ENCODE measurements around the gene RAVER1.
"Not testable (repeated sequence)": the region's sequence is repeated elsewhere in the genome, so short reads cannot be mapped to it uniquely, and the experiment has no call there.

The RAVER1 gene

GRCh38 chr19:10286803-10287737 is 46.3 kb downstream of the RAVER1 start, which contains the start of gene ICAM4:
Gene ICAM4, plus strand, starts transcription at chr19:10286955. Its CDS starts 58 bp downstream, at chr19:10287013.
- FAIRE-seq (peak; percentile 56), DNase-seq (ENCODE audit: insufficient read length, low spot score) (no peak)
- TF ChIP-seq POU2F2 (IDR thresholded peaks at IDR 0.05; ENCODE audit: low read depth, low read length) (0 out of 2 replicates have a peak, but pooled peaks have one; percentile 6), POLR2AphosphoS5 (IDR thresholded peaks at IDR 0.05; ENCODE audit: low read depth, low read length) (no peak), TAF1 (IDR thresholded peaks at IDR 0.05; ENCODE audit: low read depth, low read length) (no peak)

- TF ChIP-seq POLR2A (IDR thresholded peaks at IDR 0.05; ENCODE audit: low read depth, low read length) (peak; percentile 62), SPI1 (IDR thresholded peaks at IDR 0.05; ENCODE audit: low read depth, low read length) (peak; percentile 45), POU2F2 (IDR thresholded peaks at IDR 0.05; ENCODE audit: low read depth, low read length) (no peak), PAX5 (IDR thresholded peaks at IDR 0.05; ENCODE audit: insufficient read depth, low read length, severe bottlenecking) (no peak), TAF1 (IDR thresholded peaks at IDR 0.05; ENCODE audit: low read depth, low read length) (no peak), POLR2AphosphoS5 (IDR thresholded peaks at IDR 0.05; ENCODE audit: low read depth, low read length) (peak; percentile 34)
- FAIRE-seq (no peak), DNase-seq (ENCODE audit: insufficient read length, low spot score) (no peak)
Measured at GRCh38 chr19:10285393-10285792, 47.9 kb downstream of the RAVER1 start.

GRCh38 chr19:10284960-10285278 is 48.4 kb downstream of the RAVER1 start:
- TF ChIP-seq POLR2A (IDR thresholded peaks at IDR 0.05; ENCODE audit: low read depth, low read length) (no peak), TAF1 (IDR thresholded peaks at IDR 0.05; ENCODE audit: low read depth, low read length) (no peak), POLR2AphosphoS5 (IDR thresholded peaks at IDR 0.05; ENCODE audit: low read depth, low read length) (no peak), SPI1 (IDR thresholded peaks at IDR 0.05; ENCODE audit: low read depth, low read length) (no peak), PAX5 (IDR thresholded peaks at IDR 0.05; ENCODE audit: insufficient read depth, low read length, severe bottlenecking) (no peak), POU2F2 (IDR thresholded peaks at IDR 0.05; ENCODE audit: low read depth, low read length) (no peak)
- DNase-seq (ENCODE audit: insufficient read length, low spot score) (no peak), FAIRE-seq (no peak)

- DNase-seq (ENCODE audit: insufficient read length, low spot score) (no peak), FAIRE-seq (no peak)
- TF ChIP-seq PAX5 (IDR thresholded peaks at IDR 0.05; ENCODE audit: insufficient read depth, low read length, severe bottlenecking) = no peak
- no peak for TF ChIP-seq SPI1 (IDR thresholded peaks at IDR 0.05; ENCODE audit: low read depth, low read length)
- TF ChIP-seq TAF1 (IDR thresholded peaks at IDR 0.05; ENCODE audit: low read depth, low read length) = no peak
- TF ChIP-seq POU2F2 (IDR thresholded peaks at IDR 0.05; ENCODE audit: low read depth, low read length) = no peak
- peak; percentile 38; the same call in 1 of the 2 replicates for TF ChIP-seq POLR2AphosphoS5 (IDR thresholded peaks at IDR 0.05; ENCODE audit: low read depth, low read length)
Measured at GRCh38 chr19:10284065-10284959, 49.0 kb downstream of the RAVER1 start.

- TF ChIP-seq POLR2AphosphoS5 (IDR thresholded peaks at IDR 0.05; ENCODE audit: low read depth, low read length) (no peak; the same call in 1 of the 2 replicates), POLR2A (IDR thresholded peaks at IDR 0.05; ENCODE audit: low read depth, low read length) (peak; percentile 24), PAX5 (IDR thresholded peaks at IDR 0.05; ENCODE audit: insufficient read depth, low read length, severe bottlenecking) (no peak), SPI1 (IDR thresholded peaks at IDR 0.05; ENCODE audit: low read depth, low read length) (no peak), POU2F2 (IDR thresholded peaks at IDR 0.05; ENCODE audit: low read depth, low read length) (no peak)
- FAIRE-seq = no peak
Measured at GRCh38 chr19:10283301-10284064, 49.8 kb downstream of the RAVER1 start.

GRCh38 chr19:10282043-10282442 is 51.3 kb downstream of the RAVER1 start:
- FAIRE-seq; DNase-seq (ENCODE audit: insufficient read length, low spot score): not testable (repeated sequence)

More at GRCh38 chr19:10283301-10284064, 49.8 kb downstream of the RAVER1 start:
- no peak for DNase-seq (ENCODE audit: insufficient read length, low spot score)

- no peak for TF ChIP-seq PAX5 (IDR thresholded peaks at IDR 0.05; ENCODE audit: insufficient read depth, low read length, severe bottlenecking)
- no peak for TF ChIP-seq SPI1 (IDR thresholded peaks at IDR 0.05; ENCODE audit: low read depth, low read length)
- no peak for TF ChIP-seq POLR2A (IDR thresholded peaks at IDR 0.05; ENCODE audit: low read depth, low read length)
- TF ChIP-seq POU2F2 (IDR thresholded peaks at IDR 0.05; ENCODE audit: low read depth, low read length) = no peak
- no peak for TF ChIP-seq POLR2AphosphoS5 (IDR thresholded peaks at IDR 0.05; ENCODE audit: low read depth, low read length)
- no peak for TF ChIP-seq TAF1 (IDR thresholded peaks at IDR 0.05; ENCODE audit: low read depth, low read length)
- FAIRE-seq (peak; percentile 9), DNase-seq (ENCODE audit: insufficient read length, low spot score) (no peak)
Measured at GRCh38 chr19:10279737-10280442, 53.4 kb downstream of the RAVER1 start.

GRCh38 chr19:10278935-10279334 is 54.4 kb downstream of the RAVER1 start:
- TF ChIP-seq SPI1 (IDR thresholded peaks at IDR 0.05; ENCODE audit: low read depth, low read length) (no peak), PAX5 (IDR thresholded peaks at IDR 0.05; ENCODE audit: insufficient read depth, low read length, severe bottlenecking) (no peak), POU2F2 (IDR thresholded peaks at IDR 0.05; ENCODE audit: low read depth, low read length) (no peak), POLR2AphosphoS5 (IDR thresholded peaks at IDR 0.05; ENCODE audit: low read depth, low read length) (peak; percentile 50; the same call in 1 of the 2 replicates)
- DNase-seq (ENCODE audit: insufficient read length, low spot score) = no peak
- FAIRE-seq = no peak
